Stimulated activated CD8-positive, alpha-beta memory T cell treated with anti-CD3 and anti-CD28 coated beads, Interleukin-15, amount 100 ng/mL, for 1 hour (primary cell): ENCODE results near the gene SPAST.
"Not testable (repeated sequence)": the region's sequence is repeated elsewhere in the genome, so short reads cannot be mapped to it uniquely, and the experiment has no call there.

Source experiments
- DNase-seq: peaks from one replicate; pipeline ENCODE4 v3.0.0-alpha.2; 2020; ENCODE audit warnings: low read depth

Gene SPAST, protein sequence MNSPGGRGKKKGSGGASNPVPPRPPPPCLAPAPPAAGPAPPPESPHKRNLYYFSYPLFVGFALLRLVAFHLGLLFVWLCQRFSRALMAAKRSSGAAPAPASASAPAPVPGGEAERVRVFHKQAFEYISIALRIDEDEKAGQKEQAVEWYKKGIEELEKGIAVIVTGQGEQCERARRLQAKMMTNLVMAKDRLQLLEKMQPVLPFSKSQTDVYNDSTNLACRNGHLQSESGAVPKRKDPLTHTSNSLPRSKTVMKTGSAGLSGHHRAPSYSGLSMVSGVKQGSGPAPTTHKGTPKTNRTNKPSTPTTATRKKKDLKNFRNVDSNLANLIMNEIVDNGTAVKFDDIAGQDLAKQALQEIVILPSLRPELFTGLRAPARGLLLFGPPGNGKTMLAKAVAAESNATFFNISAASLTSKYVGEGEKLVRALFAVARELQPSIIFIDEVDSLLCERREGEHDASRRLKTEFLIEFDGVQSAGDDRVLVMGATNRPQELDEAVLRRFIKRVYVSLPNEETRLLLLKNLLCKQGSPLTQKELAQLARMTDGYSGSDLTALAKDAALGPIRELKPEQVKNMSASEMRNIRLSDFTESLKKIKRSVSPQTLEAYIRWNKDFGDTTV

DNA sequence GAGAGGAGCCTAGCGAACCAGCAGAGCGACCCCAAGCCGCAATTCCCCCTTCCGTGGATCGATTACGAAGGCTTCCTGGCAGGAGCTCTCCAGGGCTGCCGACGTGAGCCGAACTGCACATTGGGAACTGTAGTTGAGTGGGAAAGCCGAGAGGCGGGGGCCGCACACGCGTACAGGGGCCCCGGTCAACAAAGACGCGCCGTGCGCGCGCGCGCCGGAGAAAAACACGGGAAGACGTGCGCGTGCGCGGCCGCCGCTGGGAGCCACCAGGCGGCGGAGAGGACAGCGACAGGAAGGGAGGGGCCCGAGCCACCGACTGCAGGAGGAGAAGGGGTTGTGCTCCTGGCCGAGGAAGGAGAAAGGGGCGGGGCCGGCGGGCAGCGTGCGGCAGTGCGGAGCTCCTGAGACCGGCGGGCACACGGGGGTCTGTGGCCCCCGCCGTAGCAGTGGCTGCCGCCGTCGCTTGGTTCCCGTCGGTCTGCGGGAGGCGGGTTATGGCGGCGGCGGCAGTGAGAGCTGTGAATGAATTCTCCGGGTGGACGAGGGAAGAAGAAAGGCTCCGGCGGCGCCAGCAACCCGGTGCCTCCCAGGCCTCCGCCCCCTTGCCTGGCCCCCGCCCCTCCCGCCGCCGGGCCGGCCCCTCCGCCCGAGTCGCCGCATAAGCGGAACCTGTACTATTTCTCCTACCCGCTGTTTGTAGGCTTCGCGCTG lies at the start of gene SPAST:
TSS of gene SPAST (plus strand) at position 247 of the 711 bp plus-strand sequence. CDS start at position 523, 276 bp downstream.
- peak; percentile 90 for DNase-seq

DNA sequence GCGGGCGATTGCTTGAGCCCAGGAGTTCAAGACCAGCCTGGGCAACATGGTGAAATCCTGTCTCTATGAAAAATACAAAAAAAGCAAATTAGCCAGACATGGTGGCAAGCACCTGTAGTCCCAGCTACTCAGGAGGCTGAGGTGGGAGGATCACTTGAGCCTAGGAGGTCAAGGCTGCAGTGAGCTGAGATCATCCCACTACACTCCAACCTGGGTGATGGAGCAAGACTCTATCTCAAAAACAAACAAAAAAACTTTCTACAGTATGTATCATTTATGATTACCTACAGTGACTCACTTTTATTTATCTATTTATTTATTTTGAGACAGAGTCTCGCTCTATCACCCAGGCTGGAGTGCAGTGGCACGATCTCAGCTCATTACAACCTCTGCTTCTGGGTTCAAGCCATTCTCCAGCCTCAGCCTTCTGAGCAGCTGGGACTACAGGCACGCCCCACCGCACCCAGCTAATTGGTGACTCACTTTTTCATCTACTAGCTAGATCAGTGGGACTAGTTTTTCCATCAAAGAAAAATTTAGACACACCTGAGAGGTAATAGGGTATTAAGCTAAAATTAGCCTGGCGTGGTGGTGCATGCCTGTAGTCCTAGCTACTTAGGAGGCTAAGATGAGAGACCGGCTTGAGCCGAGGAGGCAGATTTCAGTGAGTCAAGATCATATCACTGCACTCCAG lies 44.4 kb upstream of the SPAST start:
- not testable (repeated sequence) for DNase-seq

DNA sequence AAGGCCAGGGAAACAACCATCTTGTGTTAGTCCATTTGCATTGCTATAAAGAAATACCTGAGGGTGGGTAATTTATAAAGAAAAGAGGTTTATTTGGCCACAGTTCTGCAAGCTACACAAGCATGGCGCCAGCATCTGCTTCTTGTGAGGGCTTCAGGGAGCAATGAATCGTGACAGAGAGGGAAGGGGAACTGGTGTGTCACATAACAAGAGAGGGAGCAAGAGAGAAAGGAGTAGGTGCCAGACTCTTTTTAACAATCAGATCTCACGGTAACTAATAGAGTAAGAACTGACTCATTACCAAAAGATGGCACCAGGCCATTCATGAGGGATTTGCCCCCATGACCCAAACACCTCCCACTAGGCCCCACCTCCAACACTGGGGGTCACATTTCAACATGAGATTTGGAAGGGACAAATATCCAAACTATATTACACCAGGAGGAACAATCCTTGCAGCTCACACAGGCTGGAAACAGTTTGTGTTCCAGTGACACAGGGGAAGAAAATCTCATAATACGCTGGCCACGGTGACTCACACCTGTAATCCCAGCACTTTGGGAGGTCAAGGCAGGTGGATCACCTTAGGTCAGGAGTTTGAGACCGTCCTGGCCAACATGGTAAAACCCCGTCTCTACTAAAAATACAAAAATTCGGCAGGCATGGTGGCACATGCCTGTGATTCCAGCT lies 29.0 kb upstream of the SPAST start:
- not testable (repeated sequence) for DNase-seq

DNA sequence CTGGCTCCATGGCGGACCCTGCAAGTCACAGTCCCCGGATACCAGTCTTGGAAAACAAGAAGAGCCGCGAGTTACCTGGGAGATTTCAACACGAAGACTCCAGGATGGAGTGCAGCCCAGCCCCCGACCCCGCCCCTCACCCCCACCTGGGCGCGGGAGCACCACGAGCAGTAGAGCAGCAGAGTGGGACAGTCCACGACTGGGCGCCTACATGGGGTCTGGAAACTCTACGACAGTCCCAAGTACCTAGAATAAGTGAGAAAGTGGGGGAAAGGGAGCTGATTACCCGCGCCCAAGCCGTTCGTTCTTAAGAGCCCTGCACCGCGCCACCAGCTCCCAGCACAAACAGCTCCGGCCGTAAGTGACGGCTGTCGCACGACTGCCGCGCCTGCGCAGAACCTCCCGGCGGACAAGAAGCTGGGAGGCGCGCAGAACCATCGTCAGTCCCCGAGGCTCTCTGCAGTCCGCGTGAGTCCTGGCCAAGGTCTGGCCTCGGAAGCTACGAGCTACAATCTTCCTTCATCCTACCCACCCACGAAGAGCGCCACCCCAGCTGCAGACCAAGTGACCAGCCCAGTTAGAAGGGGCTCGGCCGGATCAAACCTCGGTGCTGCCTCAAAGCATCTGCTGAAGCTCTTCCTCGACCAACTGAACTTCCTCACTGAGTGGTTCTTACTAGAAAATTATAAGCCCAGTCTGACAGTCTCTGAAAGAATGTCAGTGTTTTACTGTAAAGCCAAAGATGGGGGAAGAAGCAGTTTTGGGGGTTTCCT lies 23.7 kb upstream of the SPAST start, which contains the start of gene DPY30:
TSS of gene DPY30 (minus strand) at position 359 of the 773 bp plus-strand sequence. CDS start at position 10, 349 bp downstream.
- peak; percentile 72 for DNase-seq

DNA sequence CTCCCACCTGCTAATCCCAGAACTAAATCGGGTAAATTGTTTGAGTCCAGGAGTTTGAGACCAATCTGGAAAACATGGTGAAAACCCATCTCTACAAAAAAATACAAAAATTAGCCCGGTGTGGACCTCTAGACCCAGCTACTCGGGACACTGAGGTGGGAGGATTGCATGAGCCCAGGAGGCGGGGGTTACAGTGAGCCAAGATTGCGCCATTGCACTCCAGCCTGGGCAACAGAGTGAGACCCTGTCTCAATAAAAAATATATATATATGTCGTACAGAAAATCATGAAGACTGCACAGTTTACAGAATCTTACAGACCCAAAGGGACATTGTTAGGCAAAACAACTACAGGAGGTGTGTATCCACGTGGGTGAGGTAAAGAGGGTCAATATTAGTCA lies 19.8 kb upstream of the SPAST start:
- no peak for DNase-seq

DNA sequence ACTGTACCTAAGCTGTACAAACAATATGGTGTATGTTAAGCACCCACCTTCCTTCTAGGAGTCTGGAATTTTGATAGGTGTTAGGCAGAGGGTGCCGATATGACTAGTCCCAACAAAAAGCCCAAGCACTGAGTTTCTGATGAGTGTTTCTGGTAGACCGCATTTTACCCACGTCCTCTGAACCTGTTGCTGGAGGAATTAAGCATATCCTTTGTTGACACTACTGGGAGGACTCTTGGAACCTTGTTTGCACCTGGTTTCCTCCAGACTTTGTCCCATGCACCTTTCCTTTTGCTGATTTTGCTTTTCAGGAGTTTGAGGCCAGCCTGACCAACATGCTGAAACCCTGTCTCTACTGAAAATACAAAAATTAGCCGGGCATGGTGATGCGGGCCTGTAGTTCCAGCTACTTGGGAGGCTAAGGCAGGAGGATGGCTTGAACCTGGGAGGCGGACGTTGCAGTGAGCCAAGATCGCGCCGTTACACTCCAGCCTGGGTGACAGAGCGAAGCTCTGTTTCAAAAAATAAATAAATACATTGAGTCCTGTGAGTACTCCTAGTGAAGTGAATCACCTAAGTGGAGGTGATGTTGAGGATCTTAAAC lies 11.4 kb upstream of the SPAST start:
- no peak for DNase-seq

DNA sequence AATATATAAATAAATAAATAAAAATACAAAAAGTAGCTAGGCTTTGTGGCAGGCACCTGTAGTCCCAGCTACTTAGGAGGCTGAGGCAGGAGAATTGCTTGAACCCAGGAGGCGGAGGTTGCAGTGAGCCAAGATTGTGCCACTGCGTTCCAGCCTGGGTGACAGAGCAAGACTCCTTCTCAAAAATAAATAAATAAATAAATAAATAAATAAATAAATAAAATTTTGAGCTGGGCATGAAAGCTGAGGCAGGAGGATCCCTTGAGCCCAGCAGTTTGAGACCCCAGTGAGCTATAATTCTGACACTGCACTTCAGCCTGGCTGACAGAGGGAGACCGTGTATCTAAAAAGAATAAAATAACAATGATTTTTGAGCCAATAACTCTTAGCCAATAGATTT lies 8.8 kb upstream of the SPAST start:
- not testable (repeated sequence) for DNase-seq

DNA sequence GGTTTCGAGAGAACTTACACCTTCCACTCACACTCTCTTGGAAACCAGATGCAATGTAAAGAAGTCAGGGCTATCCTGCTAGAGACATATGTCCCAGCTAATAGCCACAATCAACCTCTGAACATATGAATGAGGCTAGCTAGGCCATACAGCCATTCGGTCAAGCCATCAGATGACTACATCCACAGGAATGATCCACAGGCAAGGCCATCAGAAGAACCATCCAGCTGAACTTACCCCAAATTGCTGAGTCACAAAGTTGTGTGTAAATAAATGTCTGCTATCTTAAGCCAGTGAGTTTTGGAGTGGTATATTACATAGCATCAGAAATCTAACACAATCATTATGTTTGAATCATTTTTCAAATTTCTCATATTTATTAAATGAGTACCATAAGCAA lies 5.2 kb upstream of the SPAST start:
- no peak for DNase-seq

DNA sequence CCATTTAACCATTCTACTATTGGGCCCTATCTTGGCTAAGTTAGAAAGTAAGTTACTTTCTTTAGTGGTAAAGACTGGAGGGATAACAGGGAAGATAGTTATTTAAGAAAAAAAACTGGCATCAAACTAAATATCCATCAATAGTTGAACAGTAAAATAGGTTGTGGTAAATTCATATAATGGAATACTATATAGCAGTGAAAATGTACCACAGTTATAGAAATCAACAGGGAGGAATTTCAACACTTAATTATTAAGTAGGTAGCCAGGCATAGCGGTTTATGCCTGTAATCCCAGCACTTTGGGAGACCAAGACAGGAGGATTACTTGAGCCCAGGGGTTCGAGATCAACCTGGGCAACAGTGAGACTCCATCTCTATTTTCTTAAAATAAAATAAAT lies 3.1 kb upstream of the SPAST start:
- DNase-seq = no peak

DNA sequence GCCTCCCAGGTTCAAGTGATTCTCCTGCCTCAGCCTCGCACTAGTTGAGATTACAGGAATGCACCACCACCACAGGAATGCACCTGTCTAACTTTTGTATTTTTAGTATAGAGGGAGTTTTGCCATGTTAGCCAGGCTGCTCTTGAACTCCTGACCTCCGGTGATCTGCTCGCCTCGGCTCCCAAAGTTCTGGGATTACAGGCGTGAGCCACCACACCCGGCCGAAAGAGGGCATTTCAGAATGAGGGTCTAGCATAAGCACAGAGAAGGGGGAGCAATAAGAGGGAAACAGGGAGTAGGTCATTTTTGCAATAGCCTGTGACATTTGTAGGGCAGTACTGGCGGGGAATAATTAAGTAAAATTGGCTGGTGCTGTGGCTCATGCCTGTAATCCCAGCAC lies 1.9 kb upstream of the SPAST start:
- DNase-seq = no peak

DNA sequence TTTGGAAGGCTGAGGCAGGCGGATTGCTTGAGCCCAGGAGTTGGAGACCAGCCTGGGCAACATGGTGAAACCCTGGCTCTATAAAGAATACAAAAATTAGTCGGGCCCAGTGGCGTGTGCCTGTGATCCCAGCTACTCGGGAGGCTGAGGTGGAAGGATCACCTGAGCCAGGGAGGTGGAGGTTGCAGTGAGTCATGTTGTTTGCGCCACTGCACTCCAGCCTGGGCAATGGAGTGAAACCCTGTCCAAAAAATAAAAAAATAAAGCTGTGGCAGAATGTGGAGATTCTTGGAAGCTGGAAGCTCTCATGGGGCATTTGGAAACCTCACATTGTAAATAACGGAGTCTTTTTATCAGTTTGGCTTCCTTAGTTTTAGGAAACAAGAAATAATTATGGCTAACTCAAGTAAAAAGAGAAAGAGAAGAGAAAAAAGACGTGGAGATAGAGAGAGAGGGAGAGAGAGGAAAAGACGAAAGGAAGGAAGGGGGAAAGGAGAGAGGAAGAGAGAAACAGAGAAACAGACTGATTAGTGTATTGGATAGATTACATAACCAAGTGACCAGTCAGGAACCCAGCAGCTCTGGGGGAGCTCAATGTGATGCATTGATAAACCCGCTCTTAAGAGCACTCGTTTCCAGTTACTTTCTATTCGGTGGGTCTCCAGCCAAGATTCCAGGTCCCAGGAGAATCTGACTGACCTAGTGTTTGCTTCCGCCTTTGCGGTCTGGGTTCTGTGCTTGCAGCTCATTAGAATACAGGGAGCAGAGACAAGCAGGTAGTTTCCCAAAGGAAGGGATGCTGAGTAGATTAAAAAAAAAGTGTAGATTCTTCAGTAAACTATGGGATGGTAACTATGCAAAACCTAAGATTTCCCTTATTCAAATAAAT lies 1.1 kb upstream of the SPAST start:
- no peak for DNase-seq

DNA sequence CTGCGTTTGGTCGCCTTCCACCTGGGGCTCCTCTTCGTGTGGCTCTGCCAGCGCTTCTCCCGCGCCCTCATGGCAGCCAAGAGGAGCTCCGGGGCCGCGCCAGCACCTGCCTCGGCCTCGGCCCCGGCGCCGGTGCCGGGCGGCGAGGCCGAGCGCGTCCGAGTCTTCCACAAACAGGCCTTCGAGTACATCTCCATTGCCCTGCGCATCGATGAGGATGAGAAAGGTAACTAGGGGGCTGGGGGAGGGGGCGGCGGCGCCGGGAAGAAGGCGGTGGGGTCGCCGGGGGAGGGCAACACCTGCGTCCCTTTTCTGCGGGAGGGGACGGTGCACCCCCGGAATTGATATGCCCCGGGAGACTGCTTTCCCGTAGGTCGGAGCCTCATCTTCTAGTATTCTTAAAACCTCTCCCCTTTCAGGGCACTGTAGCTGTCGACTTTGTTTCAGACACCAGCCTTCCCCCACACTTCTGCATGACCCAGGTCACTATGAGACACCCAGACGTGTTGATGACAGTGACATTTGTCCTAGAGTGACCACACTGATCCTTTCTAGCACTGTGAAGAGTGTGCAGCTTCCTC lies 755 bp downstream of the SPAST start:
- no peak for DNase-seq

DNA sequence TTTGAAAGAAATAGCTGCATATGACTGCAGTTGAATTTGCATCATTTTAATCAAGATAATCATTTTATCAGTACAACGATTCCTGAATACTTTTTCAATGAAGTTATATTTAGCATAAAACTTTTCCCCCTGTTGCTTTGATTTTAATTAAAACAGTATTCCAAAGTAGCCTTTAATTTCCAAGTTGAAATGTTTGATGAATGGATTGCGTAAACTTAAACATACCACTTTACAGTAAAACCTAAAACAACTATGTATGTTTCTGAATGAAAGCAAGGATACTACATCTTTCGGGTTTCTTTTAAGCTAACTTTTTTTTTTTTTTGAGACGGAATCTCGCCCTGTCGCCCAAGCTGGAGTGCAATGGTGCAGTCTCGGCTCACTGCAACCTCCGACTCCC lies 1.4 kb downstream of the SPAST start:
- no peak for DNase-seq

DNA sequence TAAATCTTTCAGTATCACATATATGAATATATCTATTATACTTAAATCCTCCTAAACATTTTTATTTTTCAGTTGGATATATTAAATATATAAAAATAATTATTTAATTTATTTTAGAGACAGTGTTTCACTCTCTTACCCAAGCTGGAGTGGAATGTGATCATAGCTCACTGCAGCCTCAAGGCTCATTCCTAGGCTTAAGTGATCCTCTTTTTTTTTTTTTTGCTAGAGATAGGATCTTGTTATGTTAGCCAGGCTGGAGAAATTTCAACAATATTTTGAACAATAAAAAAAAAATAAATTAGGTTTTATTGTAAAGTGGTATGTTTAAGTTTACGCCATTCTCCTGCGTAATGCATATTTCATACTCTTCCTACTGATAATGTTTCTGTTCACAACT lies 4.2 kb downstream of the SPAST start:
- no peak for DNase-seq

DNA sequence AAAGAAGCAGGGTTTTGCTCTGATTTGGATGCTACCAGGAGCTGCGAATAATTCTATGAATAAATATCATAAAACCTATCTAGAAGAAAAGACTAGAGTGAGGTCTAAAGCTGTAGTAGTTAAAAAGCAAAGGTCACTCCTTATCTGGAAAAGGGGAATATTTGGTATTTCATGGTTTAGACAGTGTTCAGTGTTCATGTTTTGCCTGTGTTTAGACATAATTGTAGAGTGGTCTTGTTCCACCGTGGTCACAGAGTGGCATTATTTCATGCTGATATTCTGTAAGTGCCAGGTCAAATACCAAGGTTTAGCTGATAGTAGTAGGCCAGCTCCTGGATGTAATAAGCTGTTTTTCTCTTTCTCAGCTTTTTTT lies 10.8 kb downstream of the SPAST start:
- no peak for DNase-seq

DNA sequence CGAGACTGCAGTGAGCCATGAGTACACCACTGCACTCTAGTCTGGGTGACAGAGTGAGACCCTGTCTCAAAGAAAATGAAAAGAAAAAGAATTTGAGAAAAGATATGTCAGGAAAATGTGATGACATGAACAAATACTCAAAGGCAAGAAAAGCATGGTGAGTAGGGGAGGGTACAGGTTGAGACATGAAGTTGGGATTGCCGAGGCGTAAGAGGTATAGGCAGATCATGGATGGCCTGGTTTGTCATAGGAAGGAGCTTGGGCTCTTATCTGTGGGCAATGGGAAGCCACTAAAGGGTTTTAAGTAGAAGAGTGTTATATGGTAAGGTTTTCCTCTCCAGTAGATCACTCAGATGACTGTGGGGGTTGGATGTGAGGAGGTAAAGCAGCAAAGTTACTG lies 32.3 kb downstream of the SPAST start:
- no peak for DNase-seq

DNA sequence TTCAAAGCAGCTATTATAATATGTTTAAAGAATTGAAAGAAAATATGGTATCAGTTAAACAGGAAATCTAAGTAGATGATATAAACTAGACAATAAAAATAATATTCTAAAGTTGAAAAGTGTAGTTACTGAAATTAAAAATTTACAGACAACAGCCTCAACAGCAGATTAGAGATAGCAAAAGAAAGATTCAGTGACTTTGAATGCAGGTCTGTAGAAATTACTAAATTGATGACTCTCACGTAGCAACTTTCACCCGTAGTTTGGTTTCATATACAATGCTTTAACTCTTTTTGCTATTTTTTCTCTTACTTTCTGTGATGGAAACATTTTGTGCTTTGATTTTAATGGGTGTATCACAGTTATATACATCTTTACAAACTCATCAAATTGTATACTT lies 44.8 kb downstream of the SPAST start:
- no peak for DNase-seq

DNA sequence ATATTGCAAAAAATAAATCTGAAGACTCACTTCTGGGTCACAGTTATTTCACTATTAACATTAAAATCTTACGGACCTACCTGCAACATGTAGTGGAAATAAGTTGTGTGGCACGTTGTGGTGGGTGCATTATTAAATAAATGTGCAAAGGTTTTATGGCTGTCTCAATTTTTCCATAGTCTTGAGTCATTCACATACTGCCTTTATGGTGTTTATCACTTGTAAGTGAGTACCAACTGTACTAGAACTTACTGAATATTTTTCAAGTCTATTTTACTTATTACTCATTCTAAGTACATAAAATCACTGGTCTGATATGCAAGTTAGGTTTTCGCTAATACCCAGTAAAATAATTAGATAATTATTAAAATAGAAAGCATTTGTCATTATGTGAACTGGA lies 54.7 kb downstream of the SPAST start:
- DNase-seq = no peak

DNA sequence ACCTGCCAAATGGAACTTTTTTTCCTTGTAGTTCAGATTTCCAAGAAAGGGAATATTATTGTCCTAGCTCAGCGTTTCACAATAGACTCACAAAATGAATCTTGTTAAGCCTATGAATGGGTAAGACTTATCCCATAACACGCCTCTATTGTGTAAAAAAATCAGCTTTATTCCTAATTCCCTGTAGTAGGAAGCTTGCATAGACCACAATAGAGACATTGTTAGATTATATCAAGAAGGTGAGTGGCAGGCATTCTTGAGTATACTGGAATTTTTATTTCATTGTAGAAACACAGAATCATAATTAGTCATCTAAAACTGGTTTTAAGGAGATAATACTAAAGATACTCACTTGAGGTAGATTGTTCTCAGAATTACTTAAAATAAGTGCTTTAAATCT lies 55.8 kb downstream of the SPAST start:
- no peak for DNase-seq
